NB4 (cell line): ENCODE results near the gene CLASRP.

Experiments used
- POLR2A ChIP-seq: IDR thresholded peaks from 2 replicates; pipeline ENCODE4 v1.6.1; 2011; ENCODE audit warnings: mild to moderate bottlenecking; ENCODE audit not compliant: insufficient read length; ENCODE audit errors: extremely low read depth
- TF ChIP-seq, protein P1 (sequence below): IDR thresholded peaks from one replicate; pipeline ENCODE4 v1.5.1; 2012; ENCODE audit warnings: low read depth, low read length

DNA sequence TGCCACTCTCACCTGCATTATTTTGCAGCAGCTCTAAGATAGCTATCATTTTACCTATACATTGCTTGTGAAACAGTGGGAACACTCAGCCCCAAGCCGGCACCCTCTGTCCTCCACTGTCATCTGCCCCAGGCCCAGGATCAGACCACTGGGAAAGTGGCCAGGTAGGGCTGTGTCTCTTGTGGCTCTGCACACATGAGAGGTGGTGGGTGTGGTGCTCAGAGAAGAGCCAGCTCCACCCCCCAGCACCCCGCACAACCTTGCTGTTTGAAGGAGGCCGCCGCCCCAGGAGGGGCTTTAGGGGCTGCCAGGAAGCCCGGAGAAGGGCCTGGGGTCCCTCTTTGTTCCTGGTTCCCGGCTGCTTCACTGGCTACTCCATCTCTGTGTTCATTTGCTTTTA lies 80.7 kb downstream of the CLASRP start:
- TF ChIP-seq POLR2A = no peak
- TF ChIP-seq, protein P1, sequence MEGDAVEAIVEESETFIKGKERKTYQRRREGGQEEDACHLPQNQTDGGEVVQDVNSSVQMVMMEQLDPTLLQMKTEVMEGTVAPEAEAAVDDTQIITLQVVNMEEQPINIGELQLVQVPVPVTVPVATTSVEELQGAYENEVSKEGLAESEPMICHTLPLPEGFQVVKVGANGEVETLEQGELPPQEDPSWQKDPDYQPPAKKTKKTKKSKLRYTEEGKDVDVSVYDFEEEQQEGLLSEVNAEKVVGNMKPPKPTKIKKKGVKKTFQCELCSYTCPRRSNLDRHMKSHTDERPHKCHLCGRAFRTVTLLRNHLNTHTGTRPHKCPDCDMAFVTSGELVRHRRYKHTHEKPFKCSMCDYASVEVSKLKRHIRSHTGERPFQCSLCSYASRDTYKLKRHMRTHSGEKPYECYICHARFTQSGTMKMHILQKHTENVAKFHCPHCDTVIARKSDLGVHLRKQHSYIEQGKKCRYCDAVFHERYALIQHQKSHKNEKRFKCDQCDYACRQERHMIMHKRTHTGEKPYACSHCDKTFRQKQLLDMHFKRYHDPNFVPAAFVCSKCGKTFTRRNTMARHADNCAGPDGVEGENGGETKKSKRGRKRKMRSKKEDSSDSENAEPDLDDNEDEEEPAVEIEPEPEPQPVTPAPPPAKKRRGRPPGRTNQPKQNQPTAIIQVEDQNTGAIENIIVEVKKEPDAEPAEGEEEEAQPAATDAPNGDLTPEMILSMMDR = no peak
